ENCODE data around the gene NME2.
A peak's percentile ranks its signal among the peaks of the same experiment; 100 is the strongest.

NME2 gene

DNA sequence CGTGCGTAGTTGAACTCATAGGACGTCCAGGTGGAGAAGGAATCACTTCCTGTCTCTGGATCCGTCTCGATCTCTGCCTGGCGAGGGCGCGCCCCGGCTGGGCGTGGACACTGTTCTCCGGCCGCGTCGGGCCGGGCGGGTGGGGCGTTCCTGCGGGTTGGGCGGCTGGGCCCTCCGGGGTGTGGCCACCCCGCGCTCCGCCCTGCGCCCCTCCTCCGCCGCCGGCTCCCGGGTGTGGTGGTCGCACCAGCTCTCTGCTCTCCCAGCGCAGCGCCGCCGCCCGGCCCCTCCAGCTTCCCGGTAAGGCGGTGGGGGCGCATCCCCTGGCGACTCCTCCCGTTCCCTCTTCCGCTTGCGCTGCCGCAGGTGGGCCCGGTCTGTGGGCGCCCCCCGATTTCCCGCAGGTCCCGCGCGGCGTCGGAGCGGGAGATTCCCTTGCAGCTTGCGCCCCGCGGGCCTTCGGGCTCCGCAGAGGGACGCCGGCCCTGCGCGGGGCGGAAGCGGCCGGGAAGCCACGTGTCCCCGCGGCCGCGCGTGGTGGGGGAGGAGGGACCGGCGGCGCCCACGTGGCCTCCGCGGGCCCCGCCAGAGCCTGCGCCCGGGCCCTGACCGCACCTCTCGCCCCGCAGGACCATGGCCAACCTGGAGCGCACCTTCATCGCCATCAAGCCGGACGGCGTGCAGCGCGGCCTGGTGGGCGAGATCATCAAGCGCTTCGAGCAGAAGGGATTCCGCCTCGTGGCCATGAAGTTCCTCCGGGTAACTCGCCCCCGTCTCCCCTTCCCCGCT lies at the start of gene NME2:
NME2 (plus strand) TSS at position 214 of the 789 bp plus-strand sequence; CDS start at position 634, 420 bp downstream.
- TF ChIP-seq, protein P1, sequence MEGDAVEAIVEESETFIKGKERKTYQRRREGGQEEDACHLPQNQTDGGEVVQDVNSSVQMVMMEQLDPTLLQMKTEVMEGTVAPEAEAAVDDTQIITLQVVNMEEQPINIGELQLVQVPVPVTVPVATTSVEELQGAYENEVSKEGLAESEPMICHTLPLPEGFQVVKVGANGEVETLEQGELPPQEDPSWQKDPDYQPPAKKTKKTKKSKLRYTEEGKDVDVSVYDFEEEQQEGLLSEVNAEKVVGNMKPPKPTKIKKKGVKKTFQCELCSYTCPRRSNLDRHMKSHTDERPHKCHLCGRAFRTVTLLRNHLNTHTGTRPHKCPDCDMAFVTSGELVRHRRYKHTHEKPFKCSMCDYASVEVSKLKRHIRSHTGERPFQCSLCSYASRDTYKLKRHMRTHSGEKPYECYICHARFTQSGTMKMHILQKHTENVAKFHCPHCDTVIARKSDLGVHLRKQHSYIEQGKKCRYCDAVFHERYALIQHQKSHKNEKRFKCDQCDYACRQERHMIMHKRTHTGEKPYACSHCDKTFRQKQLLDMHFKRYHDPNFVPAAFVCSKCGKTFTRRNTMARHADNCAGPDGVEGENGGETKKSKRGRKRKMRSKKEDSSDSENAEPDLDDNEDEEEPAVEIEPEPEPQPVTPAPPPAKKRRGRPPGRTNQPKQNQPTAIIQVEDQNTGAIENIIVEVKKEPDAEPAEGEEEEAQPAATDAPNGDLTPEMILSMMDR (conservative IDR thresholded peaks at IDR 0.05; ENCODE audit: low read depth, low read length) = no peak
- peak; percentile 41 for DNase-seq (ENCODE audit: low read depth)
- H3K4me3 ChIP-seq (ENCODE audit: low read length) = peak within 1 kb of the TSS; percentile 76

DNA sequence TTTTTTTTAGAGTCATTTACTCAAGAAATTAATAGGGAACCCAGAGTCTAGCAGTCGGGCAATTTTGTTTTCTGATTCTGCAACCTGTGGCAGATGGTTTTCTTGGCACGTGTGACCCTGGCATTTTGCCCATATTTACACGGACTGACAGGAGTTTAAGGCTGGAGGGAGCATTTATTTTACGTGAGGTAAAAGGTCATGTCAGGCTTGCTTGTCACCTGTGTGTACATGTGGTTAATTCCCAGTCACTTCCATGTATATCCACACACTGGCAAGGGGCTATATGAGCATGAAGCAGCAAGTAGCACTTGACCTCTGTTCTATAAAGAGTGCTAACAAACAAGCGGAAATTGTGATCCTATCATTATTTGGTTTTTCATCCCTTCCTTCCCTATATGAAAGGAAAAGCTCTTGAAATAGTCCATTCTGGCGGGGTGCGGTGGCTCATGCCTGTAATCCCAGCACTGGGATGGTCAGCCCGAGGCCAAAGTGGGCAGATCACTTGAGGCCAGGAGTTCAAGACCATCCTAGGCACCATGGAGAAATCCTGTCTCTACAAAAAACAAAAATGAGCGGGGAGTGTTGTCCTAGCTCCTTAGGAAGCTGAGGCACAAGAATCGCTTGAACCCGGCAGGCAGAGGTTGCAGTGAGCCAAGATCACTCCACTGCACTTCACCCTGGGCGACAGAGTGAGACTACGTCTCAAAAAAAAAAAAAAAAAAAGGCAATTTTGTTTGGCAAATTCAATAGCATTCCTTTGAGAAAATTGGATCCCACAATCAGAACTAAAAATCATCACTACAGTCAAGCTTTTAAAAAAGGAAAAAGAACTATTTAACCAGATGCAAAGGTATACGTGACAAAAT lies 47.6 kb upstream of the NME2 start:
- TF ChIP-seq, protein P1 (conservative IDR thresholded peaks at IDR 0.05; ENCODE audit: low read depth, low read length) = no peak
- DNase-seq (ENCODE audit: low read depth) = no peak
- peak overlapping the region; percentile 95 for H3K4me3 ChIP-seq (ENCODE audit: low read length)

DNA sequence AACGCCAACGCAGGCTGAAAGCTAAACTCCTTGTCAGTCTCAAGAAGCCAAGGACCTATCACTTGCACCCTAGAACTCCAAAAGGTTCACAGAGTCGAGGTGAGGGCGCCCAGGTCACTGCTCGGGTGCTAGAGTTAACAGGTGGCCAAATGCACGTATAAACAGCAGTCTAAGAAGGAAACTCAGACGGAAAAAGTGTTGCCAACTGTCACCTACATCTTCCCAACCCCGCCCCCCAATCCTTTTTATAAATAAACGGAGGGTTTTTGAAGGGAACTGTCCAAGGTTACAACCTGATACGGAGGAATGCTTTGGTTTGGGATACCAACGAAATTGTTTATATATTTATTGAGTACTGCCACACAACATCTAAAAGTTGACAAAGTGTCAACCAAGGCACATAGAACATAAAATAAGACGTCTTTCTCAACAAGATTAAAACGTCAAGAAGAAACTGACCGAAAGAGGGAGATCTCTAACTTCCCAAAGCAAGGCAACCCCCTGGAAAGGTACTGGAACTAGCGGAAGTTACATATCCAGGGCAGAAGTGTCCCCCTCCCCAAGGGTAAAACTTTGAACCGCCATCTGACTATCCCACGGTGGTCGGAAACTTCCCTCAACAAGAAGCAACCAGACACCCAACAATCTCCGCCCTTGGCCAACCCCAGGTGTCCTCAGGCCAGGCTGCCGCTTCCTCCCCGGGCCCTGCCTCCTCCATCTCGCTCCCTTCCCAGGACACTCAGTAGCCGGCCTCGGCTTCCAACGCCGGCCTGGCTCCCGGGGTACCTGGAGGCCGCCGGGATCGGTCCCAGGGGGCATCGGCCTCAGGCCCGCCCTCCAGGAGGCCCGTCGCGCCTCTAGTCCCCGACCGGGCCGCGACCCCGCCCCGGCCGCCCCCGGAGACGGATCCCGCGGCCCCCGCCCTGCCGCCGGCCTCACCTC lies 46.5 kb upstream of the NME2 start:
- no peak for DNase-seq (ENCODE audit: low read depth)
- H3K4me3 ChIP-seq (ENCODE audit: low read length) = peak overlapping the region; percentile 95
- TF ChIP-seq, protein P1 (conservative IDR thresholded peaks at IDR 0.05; ENCODE audit: low read depth, low read length) = peak; percentile 50

DNA sequence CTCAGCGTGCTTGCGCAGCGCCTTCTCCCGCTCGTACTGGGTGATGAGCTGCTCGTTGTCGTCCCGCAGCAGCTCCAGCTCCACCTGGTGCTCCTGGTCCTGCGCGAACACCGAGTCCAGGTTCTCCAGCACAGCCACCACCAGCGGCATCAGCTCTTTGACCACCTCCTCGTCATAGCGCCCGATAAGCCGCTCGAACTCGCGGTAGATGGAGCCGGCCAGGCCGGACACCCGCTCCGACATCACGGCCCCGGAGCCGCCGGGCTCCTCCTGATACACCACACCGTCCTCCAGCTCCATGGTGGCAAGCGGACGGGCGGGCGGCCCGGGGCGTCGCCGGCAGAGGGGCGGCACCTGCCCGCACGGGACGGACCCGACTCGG lies 45.9 kb upstream of the NME2 start:
- no peak for DNase-seq (ENCODE audit: low read depth)
- TF ChIP-seq, protein P1 (conservative IDR thresholded peaks at IDR 0.05; ENCODE audit: low read depth, low read length) = no peak
- H3K4me3 ChIP-seq (ENCODE audit: low read length) = peak overlapping the region; percentile 95

DNA sequence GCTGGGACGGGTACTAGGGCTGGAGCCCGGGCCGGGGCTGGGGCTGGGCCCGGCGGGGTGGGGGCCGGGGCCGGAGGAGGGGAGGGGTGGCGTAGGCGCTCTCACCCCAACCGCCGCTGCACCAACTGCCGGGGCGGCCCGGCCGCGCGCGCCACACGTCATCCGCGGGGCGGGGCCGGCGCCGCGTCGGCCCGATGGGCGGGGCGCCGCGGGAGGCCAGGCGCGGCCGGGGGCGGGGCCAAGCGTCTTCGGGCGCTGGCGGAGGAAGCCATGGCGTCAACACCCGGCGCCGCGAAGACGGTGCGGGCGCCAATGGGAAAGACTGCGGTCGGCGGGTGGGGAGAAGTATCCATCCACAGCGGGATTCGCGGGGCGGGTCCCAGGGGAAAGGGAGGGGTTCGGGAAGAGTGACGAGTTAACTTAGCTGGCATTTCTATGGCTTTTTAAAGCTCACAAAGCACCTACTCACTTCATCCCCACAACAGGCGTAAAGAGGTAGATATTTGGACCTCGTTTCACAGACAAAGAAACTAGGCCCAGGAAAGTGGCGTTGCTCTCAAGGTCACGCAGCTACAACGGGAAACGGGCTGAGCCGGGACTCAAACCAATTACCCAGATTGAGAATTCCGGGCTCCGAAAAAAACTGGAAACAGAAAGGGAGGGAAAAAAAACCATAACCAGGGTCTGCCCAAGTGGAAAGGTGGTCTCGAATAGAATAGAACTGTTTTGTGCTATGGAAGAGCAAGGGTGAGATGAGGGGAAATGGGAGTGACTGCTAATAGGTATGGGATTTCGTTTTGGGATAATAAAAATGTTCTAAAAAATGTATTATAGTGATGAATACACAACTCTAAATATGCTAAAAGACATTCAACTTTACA lies 45.2 kb upstream of the NME2 start, which contains the start of gene SPAG9:
SPAG9 (minus strand) TSS at position 130 of the 881 bp plus-strand sequence. CDS start 212 bp downstream, outside the sequence.
- H3K4me3 ChIP-seq (ENCODE audit: low read length) = peak within 1 kb of the TSS; percentile 95
- peak; percentile 75 for DNase-seq (ENCODE audit: low read depth)
- TF ChIP-seq, protein P1 (conservative IDR thresholded peaks at IDR 0.05; ENCODE audit: low read depth, low read length) = no peak

Measured in retinal pigment epithelial cell (primary cell).